Kidney tubule cell (primary cell): ENCODE measurements around the gene PODN.

ENCODE experiments used
- DNase-seq: peaks from one replicate; pipeline ENCODE4 v3.0.0-alpha.2; 2018; ENCODE audit warnings: low spot score

Gene PODN

GRCh38 chr1:53074313-53075154, 12.5 kb downstream of the PODN start:
- no peak for DNase-seq

GRCh38 chr1:53075206-53075605, 13.2 kb downstream of the PODN start:
- DNase-seq = no peak

GRCh38 chr1:53075761-53076163, 13.7 kb downstream of the PODN start:
- no peak for DNase-seq

- DNase-seq = no peak
Measured at GRCh38 chr1:53076165-53076564, 14.2 kb downstream of the PODN start.

GRCh38 chr1:53076721-53077598, 14.9 kb downstream of the PODN start:
- DNase-seq = no peak

GRCh38 chr1:53077599-53077965, 15.6 kb downstream of the PODN start:
- DNase-seq = no peak

GRCh38 chr1:53078333-53079101, 16.5 kb downstream of the PODN start:
- DNase-seq = no peak

- DNase-seq = no peak
Measured at GRCh38 chr1:53079251-53079650, 17.2 kb downstream of the PODN start.

- DNase-seq = no peak
Measured at GRCh38 chr1:53080041-53080440, 18.0 kb downstream of the PODN start.

- no peak for DNase-seq
Measured at GRCh38 chr1:53080769-53081168, 18.8 kb downstream of the PODN start.

- no peak for DNase-seq
Measured at GRCh38 chr1:53081384-53082066, 19.5 kb downstream of the PODN start.

GRCh38 chr1:53082826-53083455, 20.9 kb downstream of the PODN start:
- no peak for DNase-seq

- no peak for DNase-seq
Measured at GRCh38 chr1:53083636-53084588, 21.9 kb downstream of the PODN start.

- no peak for DNase-seq
Measured at GRCh38 chr1:53084589-53084971, 22.6 kb downstream of the PODN start.

- no peak for DNase-seq
Measured at GRCh38 chr1:53085405-53085804, 23.4 kb downstream of the PODN start.

GRCh38 chr1:53086491-53087070, 24.6 kb downstream of the PODN start:
- no peak for DNase-seq

GRCh38 chr1:53087332-53088285, 25.6 kb downstream of the PODN start:
- no peak for DNase-seq

GRCh38 chr1:53088616-53089300, 26.7 kb downstream of the PODN start:
- no peak for DNase-seq
